ENCODE data around the gene NBAS. TPM values are rescaled to one million over a fixed set of nuclear protein-coding genes. Genes with fewer than 3 reads are reported as not detected.

NBAS gene
- total and polyA plus RNA-seq, 9 donors, result 25.8 to 48.9 (median 43.4) TPM

- TF ChIP-seq, protein P1, sequence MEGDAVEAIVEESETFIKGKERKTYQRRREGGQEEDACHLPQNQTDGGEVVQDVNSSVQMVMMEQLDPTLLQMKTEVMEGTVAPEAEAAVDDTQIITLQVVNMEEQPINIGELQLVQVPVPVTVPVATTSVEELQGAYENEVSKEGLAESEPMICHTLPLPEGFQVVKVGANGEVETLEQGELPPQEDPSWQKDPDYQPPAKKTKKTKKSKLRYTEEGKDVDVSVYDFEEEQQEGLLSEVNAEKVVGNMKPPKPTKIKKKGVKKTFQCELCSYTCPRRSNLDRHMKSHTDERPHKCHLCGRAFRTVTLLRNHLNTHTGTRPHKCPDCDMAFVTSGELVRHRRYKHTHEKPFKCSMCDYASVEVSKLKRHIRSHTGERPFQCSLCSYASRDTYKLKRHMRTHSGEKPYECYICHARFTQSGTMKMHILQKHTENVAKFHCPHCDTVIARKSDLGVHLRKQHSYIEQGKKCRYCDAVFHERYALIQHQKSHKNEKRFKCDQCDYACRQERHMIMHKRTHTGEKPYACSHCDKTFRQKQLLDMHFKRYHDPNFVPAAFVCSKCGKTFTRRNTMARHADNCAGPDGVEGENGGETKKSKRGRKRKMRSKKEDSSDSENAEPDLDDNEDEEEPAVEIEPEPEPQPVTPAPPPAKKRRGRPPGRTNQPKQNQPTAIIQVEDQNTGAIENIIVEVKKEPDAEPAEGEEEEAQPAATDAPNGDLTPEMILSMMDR (IDR thresholded peaks at IDR 0.05), result no peak
- no peak for TF ChIP-seq POLR2A (IDR thresholded peaks at IDR 0.05)
- TF ChIP-seq EP300 (IDR thresholded peaks at IDR 0.05), result no peak
- no peak overlapping the region for H3K27ac ChIP-seq
- no peaks in the 10 kb centered on the region for H3K36me3 ChIP-seq
- H3K4me3 ChIP-seq, result no peak overlapping the region
- intact Hi-C loops (cut with DNase I), result no loop called here
- H3K4me1 ChIP-seq (ENCODE audit: insufficient read depth), result no peaks in the 10 kb centered on the region
- no peaks in the 10 kb centered on the region for H3K27me3 ChIP-seq
- DNase-seq, result no peak
- H3K9me3 ChIP-seq, result no peaks in the 10 kb centered on the region
Observed at GRCh38 chr2:15363142-15363541, 198.0 kb downstream of the NBAS start.

DNA sequence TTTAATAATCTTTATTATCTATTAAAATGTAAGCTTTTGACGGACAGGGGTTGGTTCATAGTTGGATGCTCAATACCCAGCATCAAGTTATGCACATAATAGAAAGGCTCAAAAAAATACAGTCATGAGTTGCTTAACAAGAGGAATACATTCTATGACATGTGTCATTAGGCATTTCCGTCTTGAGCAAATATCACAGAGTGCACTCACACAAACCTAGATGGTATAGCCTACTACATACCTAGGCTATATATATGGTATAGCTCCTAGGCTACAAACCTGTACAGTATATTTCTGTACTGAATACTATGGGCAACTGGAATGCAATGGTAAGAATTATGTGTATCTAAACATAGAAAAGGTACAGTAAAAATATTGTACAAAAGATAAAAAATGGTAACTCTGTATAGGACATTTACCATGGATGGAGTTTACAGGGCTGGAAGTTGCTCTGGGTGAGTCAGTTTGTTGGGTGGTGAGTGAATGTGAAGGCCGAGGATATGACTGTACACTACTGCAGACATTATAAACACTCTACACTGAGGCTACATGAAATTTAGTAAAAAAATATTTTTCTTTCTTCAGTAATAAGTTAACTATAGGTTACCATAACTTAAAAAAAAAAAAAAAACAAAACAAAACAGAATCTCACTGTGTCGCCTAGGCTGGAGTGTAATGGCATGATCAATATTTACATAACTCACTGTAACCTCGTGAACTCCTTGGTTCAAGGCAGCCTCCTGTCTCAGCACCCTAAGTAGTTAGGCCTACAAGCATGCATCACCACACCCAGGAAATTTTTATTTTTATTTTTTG lies 201.2 kb downstream of the NBAS start:
- 65 to 77% (median 68%) methylated on average over 5 of the region's 5 CpGs for WGBS, 3 donors
- Histone ChIP-seq H3K9me3 (no peaks in the 10 kb centered on the region), H3K4me1 (ENCODE audit: insufficient read depth) (no peaks in the 10 kb centered on the region), H3K27me3 (no peaks in the 10 kb centered on the region), H3K4me3 (no peak overlapping the region), H3K36me3 (no peaks in the 10 kb centered on the region), H3K27ac (no peak overlapping the region)
- intact Hi-C loops (cut with DNase I), result no loop called here
- TF ChIP-seq, protein P1 (IDR thresholded peaks at IDR 0.05), result no peak
- TF ChIP-seq POLR2A (IDR thresholded peaks at IDR 0.05) (no peak), EP300 (IDR thresholded peaks at IDR 0.05) (no peak)
- no peak for DNase-seq

DNA sequence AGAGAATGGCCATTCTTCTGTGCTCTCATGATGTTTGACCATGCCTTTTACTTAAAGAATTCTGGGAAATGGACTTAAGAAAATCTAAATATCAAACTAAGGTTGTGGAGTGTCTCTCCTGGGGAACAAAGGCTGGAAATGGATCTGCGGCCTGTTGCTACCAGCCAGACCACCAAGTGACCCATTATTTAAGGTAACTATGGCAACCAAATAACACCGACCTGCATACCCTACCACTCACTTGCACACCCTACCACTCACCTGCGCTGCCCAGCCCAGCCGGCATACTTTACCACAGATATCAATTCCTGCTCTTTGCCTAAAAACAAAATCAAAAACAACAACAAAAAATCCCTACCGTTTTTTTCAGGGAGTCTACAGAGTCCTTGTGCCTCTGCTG lies 203.2 kb downstream of the NBAS start:
- DNase-seq, result no peak
- Histone ChIP-seq H3K4me3 (no peak overlapping the region), H3K9me3 (no peaks in the 10 kb centered on the region), H3K4me1 (ENCODE audit: insufficient read depth) (no peaks in the 10 kb centered on the region), H3K27me3 (no peaks in the 10 kb centered on the region), H3K27ac (no peak overlapping the region), H3K36me3 (no peaks in the 10 kb centered on the region)
- intact Hi-C loops (cut with DNase I), result no loop called here
- 83 to 86% (median 86%) methylated on average over 5 of the region's 5 CpGs for WGBS, 3 donors
- no peak for TF ChIP-seq POLR2A (IDR thresholded peaks at IDR 0.05)
- no peak for TF ChIP-seq EP300 (IDR thresholded peaks at IDR 0.05)
- TF ChIP-seq, protein P1 (IDR thresholded peaks at IDR 0.05), result no peak

GRCh38 chr2:15357186-15357585 lies 203.9 kb downstream of the NBAS start:
- Histone ChIP-seq H3K4me3 (no peak overlapping the region), H3K36me3 (no peaks in the 10 kb centered on the region), H3K4me1 (ENCODE audit: insufficient read depth) (no peaks in the 10 kb centered on the region), H3K27ac (no peak overlapping the region), H3K9me3 (no peaks in the 10 kb centered on the region), H3K27me3 (no peaks in the 10 kb centered on the region)
- intact Hi-C loops (cut with DNase I), result no loop called here
- no peak for DNase-seq
- TF ChIP-seq, protein P1 (IDR thresholded peaks at IDR 0.05), result no peak
- 98 to 100% (median 100%) methylated on average over 1 of the region's 1 CpG for WGBS, 3 donors

All from ovary (tissue), 9 donors.